ENCODE results near the gene MMP2.

Gene MMP2

GRCh38 chr16:55492756-55493380 lies 13.9 kb downstream of the MMP2 start:
- Histone ChIP-seq H3K27ac (ENCODE audit: insufficient read depth, low read length, poor library complexity, severe bottlenecking) (no peak overlapping the region), H3K4me1 (ENCODE audit: control insufficient read depth, insufficient read depth, low read length, poor library complexity, severe bottlenecking) (no peaks in the 10 kb centered on the region), H3K27me3 (replicated peaks; ENCODE audit: control insufficient read depth, insufficient read depth, low read length, poor library complexity, severe bottlenecking) (no peaks in the 10 kb centered on the region), H3K9me3 (ENCODE audit: control insufficient read depth, low read length) (no peaks in the 10 kb centered on the region), H3K4me3 (ENCODE audit: insufficient read depth, low read depth, low read length, poor library complexity, severe bottlenecking) (no peak overlapping the region), H3K36me3 (ENCODE audit: control insufficient read depth, insufficient read depth, low read length) (no peaks in the 10 kb centered on the region)
- DNase-seq, result no peak

DNA sequence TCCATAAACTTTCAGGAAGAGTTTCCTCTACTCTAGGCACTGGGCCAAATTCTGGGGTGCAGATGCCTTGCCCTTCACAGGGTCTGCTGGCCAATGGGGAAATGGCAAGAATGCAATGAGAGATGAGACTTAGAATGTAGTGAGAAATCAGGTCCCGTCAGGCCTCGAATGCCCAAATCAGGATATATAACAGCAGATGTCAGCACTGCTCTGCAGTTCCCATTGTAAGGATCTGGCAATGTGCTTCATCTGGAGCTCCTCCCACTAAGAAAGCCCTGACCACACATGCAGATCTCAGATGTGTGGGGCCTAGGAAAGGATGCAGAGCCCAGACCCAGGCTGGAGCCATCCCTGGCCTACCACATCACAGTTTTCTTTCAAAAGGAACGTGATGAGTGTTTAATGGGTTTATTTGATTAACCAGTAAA lies 16.0 kb downstream of the MMP2 start:
- Histone ChIP-seq H3K36me3 (ENCODE audit: control insufficient read depth, insufficient read depth, low read length) (no peaks in the 10 kb centered on the region), H3K27ac (ENCODE audit: insufficient read depth, low read length, poor library complexity, severe bottlenecking) (no peak overlapping the region), H3K4me1 (ENCODE audit: control insufficient read depth, insufficient read depth, low read length, poor library complexity, severe bottlenecking) (peaks cover 2% of the 10 kb centered on the region)

DNA sequence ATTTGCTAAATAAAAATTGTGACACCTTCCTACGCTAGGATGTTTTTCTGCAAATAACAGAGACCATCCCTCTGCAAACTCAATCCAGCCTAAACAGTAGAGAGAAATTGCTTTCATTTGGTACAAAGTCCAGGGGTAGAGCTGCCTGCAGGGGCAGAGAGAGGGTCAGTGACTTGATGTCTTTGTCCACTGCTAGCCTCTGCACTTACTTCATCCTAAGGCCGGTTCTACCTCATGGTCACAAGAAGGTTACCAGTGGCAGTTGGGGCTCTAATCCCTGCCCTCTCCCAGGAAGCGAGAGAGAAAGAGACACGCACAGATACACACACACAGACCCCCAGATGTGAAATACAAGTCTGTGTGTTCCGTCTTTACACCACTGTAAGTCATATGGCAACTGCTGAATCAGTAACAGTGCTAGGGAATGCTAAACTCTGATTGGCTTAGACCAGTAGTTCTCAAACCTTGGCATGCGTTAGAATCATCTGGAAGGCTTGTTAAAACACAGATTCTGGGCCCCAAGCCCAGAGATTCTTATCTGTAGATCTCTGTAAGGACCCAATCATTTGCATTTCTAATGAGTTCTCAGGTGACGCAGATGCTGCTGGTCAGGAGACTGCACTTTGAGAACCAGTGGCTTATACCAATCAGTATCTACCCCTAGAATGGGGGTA lies 16.8 kb downstream of the MMP2 start:
- no peaks in the 10 kb centered on the region for H3K27me3 ChIP-seq (replicated peaks; ENCODE audit: control insufficient read depth, insufficient read depth, low read length, poor library complexity, severe bottlenecking)
- no peak overlapping the region for H3K27ac ChIP-seq (ENCODE audit: insufficient read depth, low read length, poor library complexity, severe bottlenecking)
- no peak overlapping the region for H3K4me3 ChIP-seq (ENCODE audit: insufficient read depth, low read depth, low read length, poor library complexity, severe bottlenecking)
- no peak for DNase-seq
- H3K36me3 ChIP-seq (ENCODE audit: control insufficient read depth, insufficient read depth, low read length), result no peaks in the 10 kb centered on the region
- no peaks in the 10 kb centered on the region for H3K9me3 ChIP-seq (ENCODE audit: control insufficient read depth, low read length)
- H3K4me1 ChIP-seq (ENCODE audit: control insufficient read depth, insufficient read depth, low read length, poor library complexity, severe bottlenecking), result peaks cover 4% of the 10 kb centered on the region

More for the DNA sequence above, 16.0 kb downstream of the MMP2 start:
- Histone ChIP-seq H3K4me3 (ENCODE audit: insufficient read depth, low read depth, low read length, poor library complexity, severe bottlenecking) (no peak overlapping the region), H3K9me3 (ENCODE audit: control insufficient read depth, low read length) (no peaks in the 10 kb centered on the region), H3K27me3 (replicated peaks; ENCODE audit: control insufficient read depth, insufficient read depth, low read length, poor library complexity, severe bottlenecking) (no peaks in the 10 kb centered on the region)
- DNase-seq, result no peak

- Histone ChIP-seq H3K36me3 (ENCODE audit: control insufficient read depth, insufficient read depth, low read length) (no peaks in the 10 kb centered on the region), H3K9me3 (ENCODE audit: control insufficient read depth, low read length) (no peaks in the 10 kb centered on the region), H3K27me3 (replicated peaks; ENCODE audit: control insufficient read depth, insufficient read depth, low read length, poor library complexity, severe bottlenecking) (no peaks in the 10 kb centered on the region), H3K4me3 (ENCODE audit: insufficient read depth, low read depth, low read length, poor library complexity, severe bottlenecking) (no peak overlapping the region), H3K4me1 (ENCODE audit: control insufficient read depth, insufficient read depth, low read length, poor library complexity, severe bottlenecking) (peaks cover 4% of the 10 kb centered on the region), H3K27ac (ENCODE audit: insufficient read depth, low read length, poor library complexity, severe bottlenecking) (no peak overlapping the region)
- no peak for DNase-seq
These were observed 17.6 kb downstream of the MMP2 start for GRCh38 chr16:55496509-55497145.

DNA sequence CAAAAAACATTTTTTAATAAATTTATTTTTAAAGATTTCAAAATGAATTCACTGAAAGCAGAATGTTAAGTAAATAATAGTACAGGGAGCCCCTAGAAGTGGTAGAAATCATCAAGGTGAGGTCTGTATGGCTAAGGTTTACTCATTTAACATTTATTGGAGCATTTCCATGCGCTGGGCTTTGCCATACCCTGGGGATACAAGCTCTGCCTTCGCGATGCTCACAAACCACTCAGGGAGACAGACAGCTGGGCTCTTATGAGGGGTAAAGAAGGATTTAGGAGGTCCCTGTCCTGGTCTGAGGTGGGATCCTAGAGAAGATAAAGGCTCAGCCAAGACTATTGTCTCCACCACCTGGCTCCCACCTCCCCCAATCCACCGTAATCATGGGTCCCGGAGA lies 18.6 kb downstream of the MMP2 start:
- Histone ChIP-seq H3K4me3 (ENCODE audit: insufficient read depth, low read depth, low read length, poor library complexity, severe bottlenecking) (no peak overlapping the region), H3K9me3 (ENCODE audit: control insufficient read depth, low read length) (no peaks in the 10 kb centered on the region), H3K4me1 (ENCODE audit: control insufficient read depth, insufficient read depth, low read length, poor library complexity, severe bottlenecking) (peaks cover 4% of the 10 kb centered on the region), H3K27ac (ENCODE audit: insufficient read depth, low read length, poor library complexity, severe bottlenecking) (no peak overlapping the region), H3K36me3 (ENCODE audit: control insufficient read depth, insufficient read depth, low read length) (no peaks in the 10 kb centered on the region), H3K27me3 (replicated peaks; ENCODE audit: control insufficient read depth, insufficient read depth, low read length, poor library complexity, severe bottlenecking) (no peaks in the 10 kb centered on the region)
- DNase-seq, result no peak

- no peaks in the 10 kb centered on the region for H3K9me3 ChIP-seq (ENCODE audit: control insufficient read depth, low read length)
- H3K27me3 ChIP-seq (replicated peaks; ENCODE audit: control insufficient read depth, insufficient read depth, low read length, poor library complexity, severe bottlenecking), result no peaks in the 10 kb centered on the region
- H3K36me3 ChIP-seq (ENCODE audit: control insufficient read depth, insufficient read depth, low read length), result no peaks in the 10 kb centered on the region
- H3K4me3 ChIP-seq (ENCODE audit: insufficient read depth, low read depth, low read length, poor library complexity, severe bottlenecking), result no peak overlapping the region
- no peak overlapping the region for H3K27ac ChIP-seq (ENCODE audit: insufficient read depth, low read length, poor library complexity, severe bottlenecking)
- H3K4me1 ChIP-seq (ENCODE audit: control insufficient read depth, insufficient read depth, low read length, poor library complexity, severe bottlenecking), result peaks cover 4% of the 10 kb centered on the region
- DNase-seq, result no peak
These were observed 19.1 kb downstream of the MMP2 start for GRCh38 chr16:55498101-55498500.

GRCh38 chr16:55499281-55499680 lies 20.3 kb downstream of the MMP2 start:
- Histone ChIP-seq H3K36me3 (ENCODE audit: control insufficient read depth, insufficient read depth, low read length) (no peaks in the 10 kb centered on the region), H3K9me3 (ENCODE audit: control insufficient read depth, low read length) (no peaks in the 10 kb centered on the region), H3K27ac (ENCODE audit: insufficient read depth, low read length, poor library complexity, severe bottlenecking) (no peak overlapping the region), H3K4me3 (ENCODE audit: insufficient read depth, low read depth, low read length, poor library complexity, severe bottlenecking) (no peak overlapping the region), H3K27me3 (replicated peaks; ENCODE audit: control insufficient read depth, insufficient read depth, low read length, poor library complexity, severe bottlenecking) (no peaks in the 10 kb centered on the region), H3K4me1 (ENCODE audit: control insufficient read depth, insufficient read depth, low read length, poor library complexity, severe bottlenecking) (peaks cover 4% of the 10 kb centered on the region)
- DNase-seq, result no peak

DNA sequence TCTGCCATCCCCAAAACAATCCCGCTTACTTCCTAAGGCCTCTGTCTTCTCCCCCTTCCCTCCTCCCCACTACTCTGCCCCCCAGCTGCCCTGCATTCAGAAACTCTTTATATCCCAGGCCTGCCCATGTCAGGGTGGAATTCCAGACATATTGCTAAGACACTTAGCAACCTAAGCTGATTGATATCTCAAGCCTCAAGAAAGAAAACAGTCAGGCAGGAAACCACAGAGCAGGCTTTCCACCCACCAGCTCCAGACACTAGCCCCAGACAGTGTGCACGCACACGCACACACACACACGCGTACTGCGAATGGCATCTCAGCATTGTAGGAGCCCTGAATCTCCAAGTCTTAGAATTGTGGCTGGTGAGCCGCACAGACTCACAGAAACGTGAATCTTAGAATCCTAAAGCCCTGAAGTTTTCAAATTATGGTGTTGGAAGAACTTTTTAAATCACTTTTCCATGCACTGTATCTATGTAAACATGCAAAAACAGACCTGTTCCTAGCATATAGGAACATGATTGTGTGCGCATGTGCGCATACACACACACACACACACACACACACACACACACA lies 21.0 kb downstream of the MMP2 start:
- DNase-seq, result no peak
- peaks cover 4% of the 10 kb centered on the region for H3K4me1 ChIP-seq (ENCODE audit: control insufficient read depth, insufficient read depth, low read length, poor library complexity, severe bottlenecking)
- H3K36me3 ChIP-seq (ENCODE audit: control insufficient read depth, insufficient read depth, low read length), result no peaks in the 10 kb centered on the region
- no peak overlapping the region for H3K27ac ChIP-seq (ENCODE audit: insufficient read depth, low read length, poor library complexity, severe bottlenecking)
- no peaks in the 10 kb centered on the region for H3K9me3 ChIP-seq (ENCODE audit: control insufficient read depth, low read length)
- H3K27me3 ChIP-seq (replicated peaks; ENCODE audit: control insufficient read depth, insufficient read depth, low read length, poor library complexity, severe bottlenecking), result no peaks in the 10 kb centered on the region
- no peak overlapping the region for H3K4me3 ChIP-seq (ENCODE audit: insufficient read depth, low read depth, low read length, poor library complexity, severe bottlenecking)

GRCh38 chr16:55500530-55501011 lies 21.6 kb downstream of the MMP2 start:
- H3K36me3 ChIP-seq (ENCODE audit: control insufficient read depth, insufficient read depth, low read length), result no peaks in the 10 kb centered on the region
- H3K9me3 ChIP-seq (ENCODE audit: control insufficient read depth, low read length), result no peaks in the 10 kb centered on the region
- no peak overlapping the region for H3K4me3 ChIP-seq (ENCODE audit: insufficient read depth, low read depth, low read length, poor library complexity, severe bottlenecking)
- no peaks in the 10 kb centered on the region for H3K27me3 ChIP-seq (replicated peaks; ENCODE audit: control insufficient read depth, insufficient read depth, low read length, poor library complexity, severe bottlenecking)
- H3K27ac ChIP-seq (ENCODE audit: insufficient read depth, low read length, poor library complexity, severe bottlenecking), result no peak overlapping the region
- H3K4me1 ChIP-seq (ENCODE audit: control insufficient read depth, insufficient read depth, low read length, poor library complexity, severe bottlenecking), result peaks cover 4% of the 10 kb centered on the region
- no peak for DNase-seq

Measured in effector memory CD4-positive, alpha-beta T cell (primary cell).